ENCODE measurements around the gene GPATCH1.

DNA sequence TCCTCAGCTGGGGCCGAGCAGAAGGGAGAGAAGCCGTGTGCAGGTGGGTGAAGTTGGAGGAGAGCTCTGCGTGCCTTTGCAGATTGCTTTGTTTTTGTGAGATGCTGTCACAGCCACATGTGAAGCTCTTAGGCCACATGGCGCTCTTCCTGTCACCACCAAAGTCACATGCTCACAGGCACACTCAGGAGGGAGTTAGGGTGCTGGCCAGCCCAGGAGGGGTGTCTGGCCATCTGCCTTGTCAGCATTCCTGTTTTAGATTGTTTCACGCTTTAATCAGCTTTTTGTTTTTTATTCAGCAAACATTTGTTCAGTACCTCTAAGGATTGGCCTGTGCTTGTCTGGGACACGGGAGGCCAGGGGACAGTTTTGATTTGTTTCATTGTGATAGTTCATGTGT is 21.9 kb downstream of the GPATCH1 start:
- TF ChIP-seq CTCF (IDR thresholded peaks at IDR 0.05) (no peak), POLR2A (IDR thresholded peaks at IDR 0.05) (no peak)

All from uterus (tissue), 2 donors.